Epithelial cell of proximal tubule (primary cell): Measurements from ENCODE around the gene TMED4. TPM values are rescaled to one million over a fixed set of nuclear protein-coding genes. Genes with fewer than 3 reads are reported as not detected.
"Not testable (repeated sequence)": the region's sequence is repeated elsewhere in the genome, so short reads cannot be mapped to it uniquely, and the experiment has no call there.

ENCODE experiments used
- DNase-seq: peaks from one replicate; pipeline ENCODE4 v3.0.0-alpha.2; 2011; ENCODE audit warnings: low read depth
- H3K4me3 ChIP-seq: 2 replicates; pipeline ENCODE4 v1.5.1; 2011; ENCODE audit warnings: low read depth, mild to moderate bottlenecking, low read length
- total RNA-seq: library from RNA; depleted of rRNA; stranded (reverse); fragments of >200 nt; gene quantifications from 2 replicates; pipeline ENCODE4 v1.2.3, GENCODE V29; 2015
- TF ChIP-seq, protein P1 (sequence below): conservative IDR thresholded peaks from 2 replicates; pipeline ENCODE4 v1.5.1; 2012; ENCODE audit warnings: low read depth, mild to moderate bottlenecking, low read length

TMED4 gene
- total RNA-seq, 1 donor from 2014 or later: 167 TPM

DNA sequence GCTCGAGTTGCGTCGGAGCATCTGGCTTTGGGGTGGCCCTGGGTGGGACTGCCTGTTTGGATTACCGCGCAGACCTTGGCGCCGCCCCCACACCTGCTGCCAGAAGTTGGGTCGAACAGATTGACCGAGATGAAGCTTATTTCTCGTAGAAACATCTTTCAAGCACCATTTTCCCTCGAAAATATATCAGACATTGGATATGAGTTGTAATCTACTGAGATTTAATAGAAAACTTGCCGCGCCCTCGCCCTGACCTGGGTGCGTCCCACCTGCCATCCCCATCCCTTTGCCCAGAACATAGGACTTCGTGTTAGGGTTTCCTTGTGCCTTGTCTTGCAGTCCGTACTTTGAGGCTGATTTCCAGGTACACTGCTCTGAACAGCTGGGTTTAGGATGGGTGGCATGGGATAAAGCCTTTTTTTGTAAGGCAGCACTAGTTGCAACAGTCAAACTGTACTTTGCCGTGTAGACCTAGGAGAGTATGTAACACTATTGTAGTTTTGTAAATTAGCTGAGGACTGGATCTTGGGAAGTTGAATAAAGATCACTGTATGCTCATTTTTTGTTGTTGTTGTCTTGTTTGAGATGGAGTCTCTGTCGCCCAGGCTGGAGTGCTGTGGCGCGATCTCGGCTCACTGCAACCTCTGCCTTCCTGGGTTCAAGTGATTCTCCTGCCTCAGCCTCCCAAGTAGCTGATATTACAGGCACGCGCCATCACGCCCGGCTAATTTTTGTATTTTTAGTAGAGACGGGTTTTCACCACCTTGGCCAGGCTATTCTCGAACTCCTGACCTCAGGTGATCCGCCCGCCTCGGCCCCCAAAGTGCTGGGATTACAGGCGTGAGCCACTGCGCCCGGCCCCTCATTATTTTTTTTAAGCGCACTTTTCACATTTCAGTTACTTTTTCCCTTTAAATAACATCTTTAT is 25.4 kb upstream of the TMED4 start:
- peak overlapping the region; percentile 97 for H3K4me3 ChIP-seq
- TF ChIP-seq, protein P1, sequence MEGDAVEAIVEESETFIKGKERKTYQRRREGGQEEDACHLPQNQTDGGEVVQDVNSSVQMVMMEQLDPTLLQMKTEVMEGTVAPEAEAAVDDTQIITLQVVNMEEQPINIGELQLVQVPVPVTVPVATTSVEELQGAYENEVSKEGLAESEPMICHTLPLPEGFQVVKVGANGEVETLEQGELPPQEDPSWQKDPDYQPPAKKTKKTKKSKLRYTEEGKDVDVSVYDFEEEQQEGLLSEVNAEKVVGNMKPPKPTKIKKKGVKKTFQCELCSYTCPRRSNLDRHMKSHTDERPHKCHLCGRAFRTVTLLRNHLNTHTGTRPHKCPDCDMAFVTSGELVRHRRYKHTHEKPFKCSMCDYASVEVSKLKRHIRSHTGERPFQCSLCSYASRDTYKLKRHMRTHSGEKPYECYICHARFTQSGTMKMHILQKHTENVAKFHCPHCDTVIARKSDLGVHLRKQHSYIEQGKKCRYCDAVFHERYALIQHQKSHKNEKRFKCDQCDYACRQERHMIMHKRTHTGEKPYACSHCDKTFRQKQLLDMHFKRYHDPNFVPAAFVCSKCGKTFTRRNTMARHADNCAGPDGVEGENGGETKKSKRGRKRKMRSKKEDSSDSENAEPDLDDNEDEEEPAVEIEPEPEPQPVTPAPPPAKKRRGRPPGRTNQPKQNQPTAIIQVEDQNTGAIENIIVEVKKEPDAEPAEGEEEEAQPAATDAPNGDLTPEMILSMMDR: no peak
- no peak for DNase-seq

DNA sequence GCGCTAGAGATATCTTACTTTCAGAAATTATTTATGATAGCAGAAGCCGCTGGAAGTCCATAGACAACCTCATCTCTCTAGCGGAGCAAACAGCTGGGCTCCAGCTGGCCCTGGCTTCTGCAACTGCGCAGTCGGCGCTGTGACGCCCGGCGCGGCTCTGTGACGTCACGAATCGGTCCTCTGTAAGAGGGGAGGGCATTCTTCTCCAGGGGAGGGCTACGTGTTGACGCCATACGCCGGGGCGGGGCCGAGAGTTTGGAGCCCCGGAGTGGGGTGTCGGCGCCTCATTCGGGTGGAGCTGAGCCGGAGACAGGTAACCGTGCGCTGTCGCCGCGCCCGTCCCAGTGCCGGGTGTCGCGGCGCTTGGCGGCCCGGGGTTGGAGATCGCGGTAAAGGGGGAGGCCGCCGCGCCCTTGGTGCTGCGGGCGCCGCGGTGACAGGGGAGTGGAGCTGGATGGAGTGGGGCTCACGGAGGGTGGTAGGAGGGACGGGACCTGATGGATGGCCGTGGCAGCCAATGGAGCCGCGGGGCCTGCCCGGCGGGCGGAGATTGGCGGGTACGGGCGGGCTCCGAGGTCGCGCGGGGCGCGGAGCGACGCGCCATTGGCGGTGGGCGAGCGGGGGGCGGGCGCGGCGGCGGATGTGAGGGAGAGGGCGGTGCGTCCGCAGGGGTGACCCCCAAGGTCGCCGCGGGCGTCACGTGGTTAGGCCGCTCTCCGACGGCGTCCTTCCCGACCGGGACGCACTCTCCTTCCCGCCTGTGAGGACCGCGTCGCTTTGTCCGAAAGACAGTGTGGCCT is 24.5 kb upstream of the TMED4 start, which contains the start of gene OGDH:
Gene OGDH (plus strand): TSS at position 287 of the 800 bp plus-strand sequence. CDS start 17,717 bp downstream, outside the sequence.
- H3K4me3 ChIP-seq: peak within 1 kb of the TSS; percentile 97
- TF ChIP-seq, protein P1: no peak
- DNase-seq: peak; percentile 88

DNA sequence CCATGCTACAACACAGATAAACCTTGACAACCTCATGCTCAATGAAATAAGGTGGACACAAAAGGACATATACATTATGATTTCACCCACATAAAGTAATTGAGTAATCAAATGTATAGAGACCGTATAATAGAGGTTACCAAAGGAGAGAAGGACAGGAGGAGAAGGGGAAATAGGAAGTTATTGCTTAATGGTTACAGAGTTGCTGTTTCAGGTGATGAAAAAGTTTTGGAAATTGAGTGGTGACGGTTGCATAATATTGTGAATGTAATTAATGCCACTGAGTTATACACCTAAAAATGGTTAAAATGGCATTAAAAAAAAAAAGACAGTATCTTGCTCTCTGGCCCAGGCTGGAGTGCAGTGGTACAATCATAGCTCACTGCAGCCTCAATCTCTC is 22.9 kb upstream of the TMED4 start:
- DNase-seq: no peak
- H3K4me3 ChIP-seq: no peak overlapping the region
- TF ChIP-seq, protein P1: no peak

DNA sequence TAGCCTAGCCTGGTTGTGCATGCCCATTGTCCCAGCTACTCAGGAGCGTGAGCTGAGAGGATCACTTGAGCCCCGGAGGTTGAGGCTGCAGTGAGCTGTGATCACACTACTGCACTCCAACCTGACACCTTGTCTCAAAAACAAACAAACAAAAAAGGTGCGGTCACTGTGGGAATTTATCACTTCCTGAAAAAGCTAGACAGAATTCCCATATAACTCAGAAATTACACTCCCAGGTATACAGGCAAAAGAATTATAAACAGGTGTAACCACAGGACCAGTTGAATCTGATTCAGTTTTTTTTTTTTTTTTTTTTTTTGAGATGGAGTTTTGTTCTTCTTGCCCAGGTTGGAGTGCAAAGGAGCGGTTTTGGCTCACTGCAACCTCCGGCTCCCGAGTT is 21.2 kb upstream of the TMED4 start:
- DNase-seq: no peak
- TF ChIP-seq, protein P1: no peak
- no peak overlapping the region for H3K4me3 ChIP-seq

DNA sequence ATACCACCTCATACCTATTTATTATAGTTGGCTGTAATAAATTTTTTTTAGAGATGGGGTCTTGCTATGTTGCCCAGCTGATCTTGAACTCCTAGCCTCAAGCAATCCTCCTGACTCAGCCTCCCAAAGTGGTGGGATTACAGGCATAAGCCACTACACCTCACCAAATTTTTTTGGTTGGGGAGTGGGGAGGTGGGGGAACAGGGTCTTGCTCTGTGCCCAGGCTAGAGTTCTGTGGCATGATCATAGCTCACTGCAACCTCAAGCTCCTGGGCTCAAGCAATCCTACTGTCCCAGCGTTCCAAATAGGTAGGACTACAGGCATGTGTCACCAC is 20.5 kb upstream of the TMED4 start:
- DNase-seq: no peak
- TF ChIP-seq, protein P1: no peak

DNA sequence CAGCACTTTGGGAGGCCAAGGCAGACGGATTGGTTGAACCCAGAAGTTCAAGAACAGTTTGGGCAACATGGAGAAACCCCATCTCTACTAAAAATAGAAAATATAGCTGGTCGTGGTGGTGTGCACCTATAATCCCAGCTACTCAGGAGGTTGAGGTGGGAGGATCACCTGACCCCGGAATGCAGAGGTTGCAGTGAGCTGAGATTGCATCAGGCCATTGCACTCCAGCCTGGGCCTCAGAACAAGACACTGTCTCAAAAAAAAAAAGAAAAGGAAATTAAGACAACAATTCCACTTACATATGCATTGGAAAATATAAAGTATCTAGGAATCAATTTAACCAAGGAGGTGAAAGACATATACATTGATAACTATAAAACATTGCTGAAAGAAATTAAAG is 17.2 kb upstream of the TMED4 start:
- no peak for DNase-seq
- H3K4me3 ChIP-seq: no peak overlapping the region
- TF ChIP-seq, protein P1: no peak

More for the DNA sequence above, 20.5 kb upstream of the TMED4 start:
- H3K4me3 ChIP-seq: no peak overlapping the region

DNA sequence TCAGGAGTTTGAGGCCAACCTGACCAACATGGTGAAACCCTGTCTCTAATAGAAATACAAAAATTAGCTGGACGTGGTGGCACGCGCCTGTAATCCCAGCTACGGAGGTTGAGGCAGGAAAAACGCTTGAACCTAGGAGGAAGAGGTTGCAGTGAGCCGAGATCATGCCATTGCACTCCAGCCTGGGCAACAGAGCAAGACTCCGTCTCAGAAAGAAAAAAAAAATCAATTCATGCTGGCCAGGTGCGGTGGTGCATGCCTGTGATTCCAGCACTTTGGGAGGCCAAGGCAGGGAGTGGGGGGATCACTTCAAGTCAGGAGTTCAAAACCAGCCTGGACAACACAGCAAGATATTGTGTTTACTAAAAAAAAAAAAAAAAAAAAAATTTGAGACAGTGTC is 15.2 kb upstream of the TMED4 start:
- H3K4me3 ChIP-seq, DNase-seq: not testable (repeated sequence)
